CD4-positive, CD25-positive, alpha-beta regulatory T cell (primary cell): ENCODE results near the gene SHISA8. TPM values are rescaled to one million over a fixed set of nuclear protein-coding genes. Genes with fewer than 3 reads are reported as not detected.
A peak's percentile ranks its signal among the peaks of the same experiment; 100 is the strongest.

Source experiments
- ATAC-seq, 2 donors: fragments of 150-1000 bp; cut with Tn5 transposase; one replicate each; pipeline ENCODE4 v1.10.0; 2021; ENCODE audit warnings: low read depth in 2 of 2, moderate number of reproducible peaks in 2 of 2, moderate library complexity in 1 of 2
- DNase-seq, 3 donors: peaks; one replicate each; pipeline versions ENCODE4 v3.0.0 to v3.0.0-alpha.2; 2012 to 2022; ENCODE audit warnings: mixed read lengths in 1 of 3
- H3K27ac ChIP-seq: one replicate; pipeline ENCODE4 v1.7.0; 2013; ENCODE audit warnings: mild to moderate bottlenecking, low read length; ENCODE audit not compliant: insufficient read depth, poor library complexity, severe bottlenecking
- H3K27me3 ChIP-seq: one replicate; pipeline ENCODE4 v1.7.0; 2013; ENCODE audit warnings: low read length; ENCODE audit not compliant: control insufficient read depth, insufficient read depth
- H3K36me3 ChIP-seq: one replicate; pipeline ENCODE4 v1.7.0; 2013; ENCODE audit warnings: mild to moderate bottlenecking, low read length, moderate library complexity; ENCODE audit not compliant: control insufficient read depth, insufficient read depth
- H3K4me1 ChIP-seq: 2 replicates; pipeline ENCODE4 v1.7.0; 2013; ENCODE audit warnings: mild to moderate bottlenecking, low read length; ENCODE audit not compliant: insufficient read depth, control insufficient read depth, poor library complexity, severe bottlenecking
- H3K4me3 ChIP-seq: one replicate; pipeline ENCODE4 v1.7.0; 2013; ENCODE audit warnings: low read depth, mild to moderate bottlenecking, low read length, moderate library complexity
- H3K9me3 ChIP-seq, 2 experiments: 1 replicate in 1 of 2; 2 replicates in 1 of 2; pipeline ENCODE4 v1.7.0; 2013; ENCODE audit warnings: low read length in 2 of 2, mild to moderate bottlenecking in 1 of 2, moderate library complexity in 1 of 2; ENCODE audit not compliant: control insufficient read depth in 2 of 2
- H3K27ac Mint-ChIP-seq, 3 donors: one replicate each; pipeline ENCODE4 v1.8.0; 2020 to 2022; ENCODE audit warnings: mild to moderate bottlenecking in 3 of 3, mixed read lengths in 3 of 3, moderate library complexity in 2 of 3
- H3K27me3 Mint-ChIP-seq: one replicate; pipeline ENCODE4 v1.8.0; 2022; ENCODE audit warnings: mild to moderate bottlenecking, mixed read lengths
- H3K36me3 Mint-ChIP-seq: one replicate; pipeline ENCODE4 v1.8.0; 2020; ENCODE audit warnings: mixed read lengths
- H3K4me1 Mint-ChIP-seq, 4 donors: one replicate each; pipeline ENCODE4 v1.8.0; 2020 to 2022; ENCODE audit warnings: mixed read lengths in 4 of 4, mild to moderate bottlenecking in 1 of 4
- H3K4me3 Mint-ChIP-seq, 4 donors: one replicate each; pipeline ENCODE4 v1.8.0; 2020 to 2022; ENCODE audit warnings: mild to moderate bottlenecking in 4 of 4, mixed read lengths in 4 of 4, moderate library complexity in 3 of 4
- H3K9me3 Mint-ChIP-seq, 7 donors: one replicate each; pipeline ENCODE4 v1.8.0; 2020 to 2022; ENCODE audit warnings: mixed read lengths in 7 of 7, mild to moderate bottlenecking in 3 of 7, moderate library complexity in 2 of 7
- polyA plus RNA-seq, 4 donors: library from polyadenylated mRNA; unstranded; fragments of 300-500 nt; fragmentation: Illumina TruSeq; gene quantifications; one replicate each; pipeline ENCODE4 v1.2.3, GENCODE V29; 2021
- total RNA-seq: library from RNA; stranded (reverse); gene quantifications from one replicate; pipeline ENCODE4 v1.2.3, GENCODE V29; 2022

Gene SHISA8
- total and polyA plus RNA-seq, 5 donors from 2014 or later: 0.27 to 0.28 TPM; not detected in 3

GRCh38 chr22:41922328-41922727 lies 7.5 kb upstream of the SHISA8 start:
- H3K27me3 ChIP-seq: no peaks in the 10 kb centered on the region
- H3K36me3 ChIP-seq: no peaks in the 10 kb centered on the region
- Mint-ChIP-seq H3K4me1 (peaks cover 0 to 37% (median 6%) of the 10 kb centered on the region in 4 donors), H3K9me3 (no peaks in the 10 kb centered on the region), H3K27ac (no peak overlapping the region), H3K4me3 (peak overlapping the region in 2 of 4 donors; percentile 38 to 67), H3K36me3 (no peaks in the 10 kb centered on the region), H3K27me3 (peaks cover 30% of the 10 kb centered on the region)
- H3K9me3 ChIP-seq: no peaks in the 10 kb centered on the region
- H3K4me1 ChIP-seq: peaks cover 34% of the 10 kb centered on the region
- no peak overlapping the region for H3K27ac ChIP-seq
- ATAC-seq: no peak
- DNase-seq: no peak
- no peak overlapping the region for H3K4me3 ChIP-seq

- no peak for DNase-seq
- Histone ChIP-seq H3K4me1 (peaks cover 28% of the 10 kb centered on the region), H3K4me3 (no peak overlapping the region), H3K9me3 (no peaks in the 10 kb centered on the region), H3K27me3 (peaks cover 5% of the 10 kb centered on the region), H3K27ac (no peak overlapping the region), H3K36me3 (no peaks in the 10 kb centered on the region)
- Mint-ChIP-seq H3K4me3 (peak overlapping the region; percentile 16 to 79 (median 66)), H3K4me1 (peaks cover 0 to 40% (median 9%) of the 10 kb centered on the region in 4 donors), H3K36me3 (no peaks in the 10 kb centered on the region), H3K9me3 (no peaks in the 10 kb centered on the region), H3K27me3 (peaks cover 43% of the 10 kb centered on the region), H3K27ac (peak overlapping the region in 1 of 3 donors; percentile 81)
- no peak for ATAC-seq
Measured at GRCh38 chr22:41920271-41920976, 5.5 kb upstream of the SHISA8 start.

GRCh38 chr22:41919357-41920224 lies 4.7 kb upstream of the SHISA8 start:
- ATAC-seq (peak in 1 of 2 donors; percentile 41), DNase-seq (peak in 2 of 3 donors; percentile 18 to 35)
- Mint-ChIP-seq H3K4me3 (peak overlapping the region in 3 of 4 donors; percentile 71 to 83 (median 71)), H3K9me3 (no peaks in the 10 kb centered on the region), H3K27ac (peak overlapping the region in 1 of 3 donors; percentile 78), H3K36me3 (no peaks in the 10 kb centered on the region), H3K27me3 (peaks cover 42% of the 10 kb centered on the region), H3K4me1 (peaks cover 0 to 39% (median 7%) of the 10 kb centered on the region in 4 donors)
- Histone ChIP-seq H3K4me1 (peaks cover 32% of the 10 kb centered on the region), H3K36me3 (no peaks in the 10 kb centered on the region), H3K27me3 (peaks cover 5% of the 10 kb centered on the region), H3K9me3 (no peaks in the 10 kb centered on the region), H3K4me3 (peak overlapping the region; percentile 59), H3K27ac (peak overlapping the region; percentile 14)

GRCh38 chr22:41917903-41918791 lies 3.3 kb upstream of the SHISA8 start:
- Mint-ChIP-seq H3K4me3 (peak overlapping the region; percentile 44 to 74 (median 68)), H3K4me1 (peaks cover 0 to 40% (median 9%) of the 10 kb centered on the region in 4 donors), H3K9me3 (no peaks in the 10 kb centered on the region), H3K36me3 (no peaks in the 10 kb centered on the region), H3K27ac (peak overlapping the region in 2 of 3 donors; percentile 12 to 76), H3K27me3 (peaks cover 47% of the 10 kb centered on the region)
- DNase-seq (no peak), ATAC-seq (no peak)
- no peak overlapping the region for H3K27ac ChIP-seq
- H3K9me3 ChIP-seq: no peaks in the 10 kb centered on the region
- H3K4me1 ChIP-seq: peaks cover 37% of the 10 kb centered on the region
- H3K4me3 ChIP-seq: no peak overlapping the region
- H3K36me3 ChIP-seq: no peaks in the 10 kb centered on the region
- peaks cover 8% of the 10 kb centered on the region for H3K27me3 ChIP-seq

- peak overlapping the region in 1 of 3 donors; percentile 69 for H3K27ac Mint-ChIP-seq
- DNase-seq (no peak), ATAC-seq (no peak)
- H3K9me3 ChIP-seq: no peaks in the 10 kb centered on the region
- peak overlapping the region in 2 of 4 donors; percentile 51 to 75 for H3K4me3 Mint-ChIP-seq
- no peaks in the 10 kb centered on the region for H3K36me3 ChIP-seq
- no peaks in the 10 kb centered on the region for H3K36me3 Mint-ChIP-seq
- no peak overlapping the region for H3K4me3 ChIP-seq
- H3K4me1 Mint-ChIP-seq: peaks cover 0 to 42% (median 11%) of the 10 kb centered on the region in 4 donors
- peaks cover 37% of the 10 kb centered on the region for H3K4me1 ChIP-seq
- H3K27me3 Mint-ChIP-seq: peaks cover 54% of the 10 kb centered on the region
- peaks cover 14% of the 10 kb centered on the region for H3K27me3 ChIP-seq
- H3K9me3 Mint-ChIP-seq: no peaks in the 10 kb centered on the region
- H3K27ac ChIP-seq: no peak overlapping the region
Measured at GRCh38 chr22:41917375-41917902, 2.6 kb upstream of the SHISA8 start.

GRCh38 chr22:41916745-41917358 lies 2.0 kb upstream of the SHISA8 start:
- Histone ChIP-seq H3K4me3 (no peak overlapping the region), H3K9me3 (no peaks in the 10 kb centered on the region), H3K27me3 (peaks cover 19% of the 10 kb centered on the region), H3K27ac (no peak overlapping the region), H3K36me3 (no peaks in the 10 kb centered on the region), H3K4me1 (peaks cover 37% of the 10 kb centered on the region)
- Mint-ChIP-seq H3K4me3 (peak overlapping the region in 1 of 4 donors; percentile 78), H3K9me3 (no peaks in the 10 kb centered on the region), H3K4me1 (peaks cover 0 to 44% (median 11%) of the 10 kb centered on the region in 4 donors), H3K27me3 (peaks cover 54% of the 10 kb centered on the region), H3K36me3 (no peaks in the 10 kb centered on the region), H3K27ac (peak overlapping the region in 1 of 3 donors; percentile 58)
- ATAC-seq (no peak), DNase-seq (no peak)
